OCI-LY7 (cell line): ENCODE measurements around the gene IPO9.

Source experiments
- EZH2phosphoT487 ChIP-seq: fragments of 200-600 bp; sonication (generic); IDR thresholded peaks from 2 replicates; pipeline ENCODE4 v1.6.1; 2018; ENCODE audit warnings: low read depth, borderline replicate concordance, mild to moderate bottlenecking, mixed run types, antibody characterized with exemption, low read length, moderate library complexity, mixed read lengths
- TF ChIP-seq, protein P1 (sequence below): fragments of 200-600 bp; sonication (generic); conservative IDR thresholded peaks from 2 replicates; pipeline ENCODE4 v1.5.1; 2014; ENCODE audit warnings: mild to moderate bottlenecking, antibody characterized with exemption, low read length, moderate library complexity, mixed read lengths

DNA sequence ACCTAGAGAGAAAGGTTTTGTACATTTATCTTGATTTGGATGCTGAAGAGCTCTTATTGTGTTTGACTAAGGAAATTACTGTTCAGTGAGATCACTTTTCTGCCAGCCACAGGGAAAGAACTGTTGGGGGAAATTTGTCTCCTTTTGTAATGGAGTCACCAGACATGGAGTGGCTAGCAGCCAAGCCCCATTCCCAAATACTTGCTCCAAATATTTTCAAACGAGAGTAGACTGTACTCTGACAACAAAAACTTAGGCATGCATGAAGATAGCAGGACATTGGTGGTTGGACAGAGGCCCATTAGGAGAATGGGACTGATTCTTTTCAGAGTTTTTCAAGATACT is 21.1 kb downstream of the IPO9 start:
- TF ChIP-seq, protein P1, sequence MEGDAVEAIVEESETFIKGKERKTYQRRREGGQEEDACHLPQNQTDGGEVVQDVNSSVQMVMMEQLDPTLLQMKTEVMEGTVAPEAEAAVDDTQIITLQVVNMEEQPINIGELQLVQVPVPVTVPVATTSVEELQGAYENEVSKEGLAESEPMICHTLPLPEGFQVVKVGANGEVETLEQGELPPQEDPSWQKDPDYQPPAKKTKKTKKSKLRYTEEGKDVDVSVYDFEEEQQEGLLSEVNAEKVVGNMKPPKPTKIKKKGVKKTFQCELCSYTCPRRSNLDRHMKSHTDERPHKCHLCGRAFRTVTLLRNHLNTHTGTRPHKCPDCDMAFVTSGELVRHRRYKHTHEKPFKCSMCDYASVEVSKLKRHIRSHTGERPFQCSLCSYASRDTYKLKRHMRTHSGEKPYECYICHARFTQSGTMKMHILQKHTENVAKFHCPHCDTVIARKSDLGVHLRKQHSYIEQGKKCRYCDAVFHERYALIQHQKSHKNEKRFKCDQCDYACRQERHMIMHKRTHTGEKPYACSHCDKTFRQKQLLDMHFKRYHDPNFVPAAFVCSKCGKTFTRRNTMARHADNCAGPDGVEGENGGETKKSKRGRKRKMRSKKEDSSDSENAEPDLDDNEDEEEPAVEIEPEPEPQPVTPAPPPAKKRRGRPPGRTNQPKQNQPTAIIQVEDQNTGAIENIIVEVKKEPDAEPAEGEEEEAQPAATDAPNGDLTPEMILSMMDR, result no peak
- TF ChIP-seq EZH2phosphoT487, result no peak
